Glutamatergic neuron (in vitro differentiated cells): ENCODE measurements around the gene TDRD9. TPM values are rescaled to one million over a fixed set of nuclear protein-coding genes. Genes with fewer than 3 reads are reported as not detected.

Source experiments
- DNase-seq: peaks from one replicate; pipeline ENCODE4 v3.0.0; 2022
- H3K27ac Mint-ChIP-seq: one replicate; pipeline ENCODE4 v1.8.0; 2020; ENCODE audit warnings: mild to moderate bottlenecking, mixed read lengths, inconsistent platforms; ENCODE audit not compliant: unreplicated experiment
- H3K27me3 Mint-ChIP-seq: one replicate; pipeline ENCODE4 v1.8.0; 2020; ENCODE audit warnings: mild to moderate bottlenecking, moderate library complexity, mixed read lengths, inconsistent platforms; ENCODE audit not compliant: unreplicated experiment
- H3K36me3 Mint-ChIP-seq: one replicate; pipeline ENCODE4 v1.8.0; 2020; ENCODE audit warnings: mild to moderate bottlenecking, mixed read lengths, inconsistent platforms; ENCODE audit not compliant: unreplicated experiment
- H3K4me1 Mint-ChIP-seq: one replicate; pipeline ENCODE4 v1.8.0; 2020; ENCODE audit warnings: mild to moderate bottlenecking, low read depth, mixed read lengths, inconsistent platforms; ENCODE audit not compliant: unreplicated experiment
- H3K4me3 Mint-ChIP-seq: one replicate; pipeline ENCODE4 v1.8.0; 2020; ENCODE audit warnings: mild to moderate bottlenecking, mixed read lengths, inconsistent platforms; ENCODE audit not compliant: unreplicated experiment
- H3K9me3 Mint-ChIP-seq: one replicate; pipeline ENCODE4 v1.8.0; 2020; ENCODE audit warnings: mild to moderate bottlenecking, moderate library complexity, mixed read lengths, inconsistent platforms; ENCODE audit not compliant: unreplicated experiment
- total RNA-seq: library from RNA; stranded (reverse); fragmentation: NEBNext Ultra II Directional; extraction: Animal tissue kit (Norgen Biotek cat#: 25700); gene quantifications from one replicate; pipeline ENCODE4 v1.2.1, GENCODE V29; 2021; ENCODE audit not compliant: unreplicated experiment
- TF ChIP-seq, protein P1 (sequence below): fragments of 200-600 bp; sonication (generic); IDR thresholded peaks from one replicate; pipeline ENCODE4 v1.5.0; 2021; ENCODE audit not compliant: partially characterized antibody, unreplicated experiment

The TDRD9 gene
- total RNA-seq, 1 donor from 2014 or later: not detected

DNA sequence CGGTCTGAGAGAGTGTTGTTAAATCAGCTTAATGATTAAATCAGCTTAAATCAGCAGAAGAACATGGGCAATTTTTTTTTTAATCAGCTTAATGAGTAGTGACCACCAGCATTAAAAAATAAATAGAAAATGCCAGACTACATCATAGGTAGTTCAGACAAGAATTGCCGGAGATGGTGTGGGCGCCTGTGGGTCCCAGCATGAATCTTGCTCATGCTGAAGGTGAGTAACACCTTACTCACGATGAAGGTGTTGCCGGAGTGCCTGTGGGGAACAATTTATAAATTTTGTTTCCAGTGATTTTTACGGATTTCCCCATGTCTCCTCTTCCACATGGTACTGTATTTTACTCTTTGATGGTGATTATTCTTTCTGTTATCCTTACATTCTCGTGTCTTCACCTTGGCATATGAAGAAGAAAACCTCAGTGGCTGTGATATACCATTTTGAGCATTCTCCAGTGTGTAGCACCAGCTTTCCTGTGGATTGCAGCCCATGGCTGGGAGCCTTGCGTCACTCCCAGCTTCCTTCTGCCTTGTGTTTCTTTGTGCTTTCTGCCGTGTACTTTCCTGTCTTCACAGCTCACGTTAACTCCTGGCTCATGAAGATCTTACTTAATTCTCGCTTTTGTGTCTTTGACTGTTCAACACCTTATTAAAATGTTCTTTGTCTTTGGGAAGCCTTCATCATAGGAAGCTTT is 4.7 kb downstream of the TDRD9 start:
- no peak overlapping the region for H3K27ac Mint-ChIP-seq
- peaks cover 2% of the 10 kb centered on the region for H3K27me3 Mint-ChIP-seq
- TF ChIP-seq, protein P1, sequence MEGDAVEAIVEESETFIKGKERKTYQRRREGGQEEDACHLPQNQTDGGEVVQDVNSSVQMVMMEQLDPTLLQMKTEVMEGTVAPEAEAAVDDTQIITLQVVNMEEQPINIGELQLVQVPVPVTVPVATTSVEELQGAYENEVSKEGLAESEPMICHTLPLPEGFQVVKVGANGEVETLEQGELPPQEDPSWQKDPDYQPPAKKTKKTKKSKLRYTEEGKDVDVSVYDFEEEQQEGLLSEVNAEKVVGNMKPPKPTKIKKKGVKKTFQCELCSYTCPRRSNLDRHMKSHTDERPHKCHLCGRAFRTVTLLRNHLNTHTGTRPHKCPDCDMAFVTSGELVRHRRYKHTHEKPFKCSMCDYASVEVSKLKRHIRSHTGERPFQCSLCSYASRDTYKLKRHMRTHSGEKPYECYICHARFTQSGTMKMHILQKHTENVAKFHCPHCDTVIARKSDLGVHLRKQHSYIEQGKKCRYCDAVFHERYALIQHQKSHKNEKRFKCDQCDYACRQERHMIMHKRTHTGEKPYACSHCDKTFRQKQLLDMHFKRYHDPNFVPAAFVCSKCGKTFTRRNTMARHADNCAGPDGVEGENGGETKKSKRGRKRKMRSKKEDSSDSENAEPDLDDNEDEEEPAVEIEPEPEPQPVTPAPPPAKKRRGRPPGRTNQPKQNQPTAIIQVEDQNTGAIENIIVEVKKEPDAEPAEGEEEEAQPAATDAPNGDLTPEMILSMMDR: no peak
- no peaks in the 10 kb centered on the region for H3K4me1 Mint-ChIP-seq
- no peaks in the 10 kb centered on the region for H3K36me3 Mint-ChIP-seq
- no peak overlapping the region for H3K4me3 Mint-ChIP-seq
- no peak for DNase-seq
- peaks cover 3% of the 10 kb centered on the region for H3K9me3 Mint-ChIP-seq

DNA sequence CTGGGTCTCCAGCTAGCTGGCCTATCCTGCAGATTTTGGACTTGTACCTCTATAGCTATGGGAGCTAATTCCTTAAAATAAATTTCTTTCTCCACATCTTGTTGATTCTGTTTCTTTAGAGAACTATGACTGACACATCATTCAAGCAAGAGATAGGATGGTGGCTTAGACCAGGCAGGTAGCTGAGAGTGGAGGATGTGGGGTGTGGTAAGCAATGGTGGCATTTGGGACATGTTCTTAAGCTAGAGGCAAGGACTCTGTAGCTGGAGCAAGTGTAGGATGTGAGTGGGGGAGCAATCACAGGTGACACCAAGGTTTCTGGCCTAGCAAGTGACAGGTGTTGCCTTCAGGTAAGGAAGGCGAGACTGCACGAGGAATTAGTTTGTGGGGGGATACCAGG is 6.8 kb downstream of the TDRD9 start:
- no peak overlapping the region for H3K4me3 Mint-ChIP-seq
- H3K27me3 Mint-ChIP-seq: peaks cover 2% of the 10 kb centered on the region
- H3K9me3 Mint-ChIP-seq: no peaks in the 10 kb centered on the region
- DNase-seq: no peak
- TF ChIP-seq, protein P1: no peak
- no peak overlapping the region for H3K27ac Mint-ChIP-seq
- H3K4me1 Mint-ChIP-seq: no peaks in the 10 kb centered on the region
- H3K36me3 Mint-ChIP-seq: no peaks in the 10 kb centered on the region

DNA sequence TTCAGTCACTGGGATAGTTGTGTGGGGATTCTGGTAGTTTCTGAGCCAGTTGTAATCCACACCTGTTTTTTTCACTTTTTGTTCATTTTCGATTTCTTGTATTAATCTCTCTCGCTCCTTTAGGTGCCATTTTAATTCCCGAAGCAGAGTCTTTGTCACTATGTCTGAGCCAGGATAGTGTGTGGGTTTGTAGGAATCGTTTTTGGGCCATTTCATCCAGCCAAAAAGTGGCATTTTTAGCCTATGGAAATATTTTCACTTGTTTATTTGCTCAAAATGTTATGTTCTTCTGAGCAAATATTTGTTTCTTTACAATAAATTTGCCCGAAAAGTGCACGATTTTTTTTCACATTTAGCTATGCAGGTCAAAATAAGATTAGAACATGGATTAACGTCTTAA is 13.2 kb downstream of the TDRD9 start:
- peaks cover 5% of the 10 kb centered on the region for H3K27me3 Mint-ChIP-seq
- no peaks in the 10 kb centered on the region for H3K36me3 Mint-ChIP-seq
- H3K4me1 Mint-ChIP-seq: no peaks in the 10 kb centered on the region
- H3K27ac Mint-ChIP-seq: no peak overlapping the region
- DNase-seq: no peak
- TF ChIP-seq, protein P1: no peak
- H3K4me3 Mint-ChIP-seq: no peak overlapping the region
- H3K9me3 Mint-ChIP-seq: no peaks in the 10 kb centered on the region

DNA sequence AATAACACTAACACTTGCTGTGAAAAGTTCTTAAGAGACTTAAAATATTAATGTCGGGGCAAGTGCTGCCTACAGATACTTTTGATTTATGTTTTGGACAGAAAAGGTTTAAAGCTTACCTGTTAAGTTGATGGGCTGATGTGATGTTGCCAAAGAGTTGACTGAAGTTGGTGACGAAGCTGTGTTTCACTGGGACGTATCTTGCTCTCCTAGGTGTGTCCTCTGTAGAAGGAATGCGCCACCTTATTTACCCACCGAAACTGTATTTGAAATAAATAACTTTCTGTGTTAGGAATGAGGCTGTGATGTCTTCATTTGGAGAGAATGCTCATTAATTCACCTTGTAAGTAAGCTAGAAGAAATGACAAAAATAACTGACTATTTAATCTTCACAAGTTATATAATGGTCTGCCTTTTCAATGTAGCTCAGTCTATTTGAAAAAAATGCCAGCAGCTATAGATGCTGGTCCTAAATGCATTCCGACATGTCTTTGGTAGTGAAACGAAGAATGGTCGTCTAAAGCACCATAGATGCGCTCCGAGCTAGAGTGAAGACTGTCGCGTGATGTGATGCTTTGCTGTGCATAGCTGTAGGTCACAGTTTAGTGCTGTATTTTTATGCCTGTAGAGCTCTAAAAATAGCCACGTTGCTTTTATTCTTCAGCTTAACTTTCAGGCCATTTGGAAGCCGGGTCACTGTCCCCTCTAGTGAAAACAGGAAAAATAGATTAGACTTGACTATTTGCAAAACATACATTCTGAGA is 13.9 kb downstream of the TDRD9 start, which contains the start of gene RD3L:
Gene RD3L (minus strand): TSS at position 557 of the 764 bp plus-strand sequence. CDS start 834 bp downstream, outside the sequence.
- Mint-ChIP-seq H3K27ac (no peak within 1 kb of the TSS), H3K27me3 (peaks cover 5% of the 10 kb centered on the region), H3K4me3 (no peak within 1 kb of the TSS), H3K36me3 (no peaks in the 10 kb centered on the region), H3K9me3 (no peaks in the 10 kb centered on the region), H3K4me1 (no peaks in the 10 kb centered on the region)
- TF ChIP-seq, protein P1: no peak
- DNase-seq: no peak

DNA sequence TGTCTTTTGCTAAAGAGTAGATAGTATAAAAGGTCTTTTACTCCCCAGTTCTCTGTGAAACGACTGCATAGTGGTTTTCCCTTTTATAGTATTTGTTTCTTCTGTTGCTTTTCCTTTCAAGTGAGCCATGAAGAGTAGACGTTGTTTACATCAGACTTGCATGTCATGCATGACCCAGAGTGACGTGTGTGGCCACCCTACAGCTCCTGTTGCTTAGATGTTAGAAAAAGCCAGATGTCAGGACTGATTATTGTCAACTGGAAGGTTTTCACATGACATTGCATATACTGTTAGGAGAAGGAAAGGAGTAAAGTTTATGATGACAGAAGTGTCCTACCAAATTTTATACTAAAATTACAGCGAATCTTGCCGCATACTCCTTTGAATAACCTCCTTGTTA is 15.4 kb downstream of the TDRD9 start:
- H3K9me3 Mint-ChIP-seq: peaks cover 2% of the 10 kb centered on the region
- H3K27ac Mint-ChIP-seq: no peak overlapping the region
- TF ChIP-seq, protein P1: no peak
- H3K36me3 Mint-ChIP-seq: no peaks in the 10 kb centered on the region
- no peaks in the 10 kb centered on the region for H3K4me1 Mint-ChIP-seq
- H3K4me3 Mint-ChIP-seq: no peak overlapping the region
- peaks cover 3% of the 10 kb centered on the region for H3K27me3 Mint-ChIP-seq
- no peak for DNase-seq
